ENCODE data around the gene P2RX3.

GRCh38 chr11:57310091-57310490 lies 28.1 kb upstream of the P2RX3 start:
- TF ChIP-seq, protein P1, sequence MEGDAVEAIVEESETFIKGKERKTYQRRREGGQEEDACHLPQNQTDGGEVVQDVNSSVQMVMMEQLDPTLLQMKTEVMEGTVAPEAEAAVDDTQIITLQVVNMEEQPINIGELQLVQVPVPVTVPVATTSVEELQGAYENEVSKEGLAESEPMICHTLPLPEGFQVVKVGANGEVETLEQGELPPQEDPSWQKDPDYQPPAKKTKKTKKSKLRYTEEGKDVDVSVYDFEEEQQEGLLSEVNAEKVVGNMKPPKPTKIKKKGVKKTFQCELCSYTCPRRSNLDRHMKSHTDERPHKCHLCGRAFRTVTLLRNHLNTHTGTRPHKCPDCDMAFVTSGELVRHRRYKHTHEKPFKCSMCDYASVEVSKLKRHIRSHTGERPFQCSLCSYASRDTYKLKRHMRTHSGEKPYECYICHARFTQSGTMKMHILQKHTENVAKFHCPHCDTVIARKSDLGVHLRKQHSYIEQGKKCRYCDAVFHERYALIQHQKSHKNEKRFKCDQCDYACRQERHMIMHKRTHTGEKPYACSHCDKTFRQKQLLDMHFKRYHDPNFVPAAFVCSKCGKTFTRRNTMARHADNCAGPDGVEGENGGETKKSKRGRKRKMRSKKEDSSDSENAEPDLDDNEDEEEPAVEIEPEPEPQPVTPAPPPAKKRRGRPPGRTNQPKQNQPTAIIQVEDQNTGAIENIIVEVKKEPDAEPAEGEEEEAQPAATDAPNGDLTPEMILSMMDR (IDR thresholded peaks at IDR 0.05), result no peak
- TF ChIP-seq EP300 (IDR thresholded peaks at IDR 0.05) (no peak), POLR2A (IDR thresholded peaks at IDR 0.05) (no peak)
